Suprapubic skin (tissue), 4 donors: ENCODE data around the gene PSMD2. TPM values are rescaled to one million over a fixed set of nuclear protein-coding genes. Genes with fewer than 3 reads are reported as not detected.

ENCODE experiments used
- DNase-seq, 2 donors: peaks; one replicate each; pipeline ENCODE4 v3.0.0-alpha.2; 2019; ENCODE audit warnings: low spot score in 2 of 2
- H3K27ac ChIP-seq: fragments of 200-600 bp; sonication (generic); one replicate; pipeline ENCODE4 v1.5.1; 2019
- H3K27me3 ChIP-seq: fragments of 200-600 bp; sonication (generic); one replicate; pipeline ENCODE4 v1.5.1; 2019
- H3K36me3 ChIP-seq: fragments of 200-600 bp; sonication (generic); one replicate; pipeline ENCODE4 v1.5.1; 2019
- H3K4me1 ChIP-seq: fragments of 200-600 bp; sonication (generic); one replicate; pipeline ENCODE4 v1.5.1; 2019
- H3K4me3 ChIP-seq: fragments of 200-600 bp; sonication (generic); one replicate; pipeline ENCODE4 v1.5.1; 2019; ENCODE audit warnings: mild to moderate bottlenecking
- H3K9me3 ChIP-seq: fragments of 200-600 bp; sonication (generic); one replicate; pipeline ENCODE4 v1.5.1; 2019
- EP300 ChIP-seq: sonication (generic); formaldehyde crosslinking; IDR thresholded peaks from one replicate; pipeline ENCODE4 v1.6.1; 2017; ENCODE audit warnings: antibody characterized with exemption
- POLR2A ChIP-seq, 2 donors: fragments of 450-650 bp; IDR thresholded peaks; one replicate each; pipeline ENCODE4 v1.6.1; 2017; ENCODE audit warnings: antibody characterized with exemption in 2 of 2, mild to moderate bottlenecking in 2 of 2, moderate library complexity in 2 of 2
- POLR2AphosphoS5 ChIP-seq, 3 donors: sonication (generic); formaldehyde crosslinking; IDR thresholded peaks; one replicate each; pipeline ENCODE4 v1.6.1; 2017; ENCODE audit warnings: antibody characterized with exemption in 3 of 3
- WGBS: methylation state at CpG from one replicate; pipeline ENCODE4 v1.1.5; 2018; 5-methylcytosine and 5-hydroxymethylcytosine counted together
- total RNA-seq, 4 donors: library from RNA; depleted of rRNA; stranded (reverse); fragments of >200 nt; gene quantifications; one replicate each; pipeline ENCODE4 v1.1.0, GENCODE V29; 2016
- TF ChIP-seq, protein P1 (sequence below), 2 donors: fragments of 200-600 bp in 1 of 2; fragments of 450-650 bp in 1 of 2; sonication (generic) in 1 of 2; IDR thresholded peaks; one replicate each; pipeline ENCODE4 v1.5.1; 2016 to 2019; ENCODE audit warnings: antibody characterized with exemption in 2 of 2, mild to moderate bottlenecking in 1 of 2, moderate library complexity in 1 of 2

Gene PSMD2
- total RNA-seq, 4 donors from 2014 or later: 118 to 221 (median 197) TPM

DNA sequence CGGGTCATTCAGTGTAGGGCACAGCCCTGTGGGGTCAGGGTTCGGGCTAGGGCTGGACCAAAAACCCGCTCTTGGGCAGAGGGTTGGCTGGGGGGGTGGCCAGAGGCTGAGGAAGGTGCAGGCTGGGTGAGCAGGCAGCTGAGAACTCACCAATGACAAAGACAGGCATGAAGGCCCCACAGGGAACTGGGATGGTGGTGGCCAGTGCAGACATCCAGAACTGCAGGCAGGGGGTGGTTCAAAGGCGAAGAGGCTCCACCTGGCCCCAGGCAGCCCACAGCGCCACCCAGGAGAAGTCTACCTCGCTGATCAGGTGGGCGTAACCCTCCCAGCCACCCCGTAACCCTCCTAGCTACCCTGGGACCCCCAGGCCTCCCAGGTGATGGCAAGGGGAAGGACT is 55.7 kb downstream of the PSMD2 start:
- WGBS: 79% methylated on average over 8 of the region's 8 CpGs
- no peak for TF ChIP-seq EP300
- TF ChIP-seq POLR2AphosphoS5 (IDR thresholded peaks at IDR 0.05): no peak
- no peak for TF ChIP-seq POLR2A (IDR thresholded peaks at IDR 0.05)
- TF ChIP-seq, protein P1, sequence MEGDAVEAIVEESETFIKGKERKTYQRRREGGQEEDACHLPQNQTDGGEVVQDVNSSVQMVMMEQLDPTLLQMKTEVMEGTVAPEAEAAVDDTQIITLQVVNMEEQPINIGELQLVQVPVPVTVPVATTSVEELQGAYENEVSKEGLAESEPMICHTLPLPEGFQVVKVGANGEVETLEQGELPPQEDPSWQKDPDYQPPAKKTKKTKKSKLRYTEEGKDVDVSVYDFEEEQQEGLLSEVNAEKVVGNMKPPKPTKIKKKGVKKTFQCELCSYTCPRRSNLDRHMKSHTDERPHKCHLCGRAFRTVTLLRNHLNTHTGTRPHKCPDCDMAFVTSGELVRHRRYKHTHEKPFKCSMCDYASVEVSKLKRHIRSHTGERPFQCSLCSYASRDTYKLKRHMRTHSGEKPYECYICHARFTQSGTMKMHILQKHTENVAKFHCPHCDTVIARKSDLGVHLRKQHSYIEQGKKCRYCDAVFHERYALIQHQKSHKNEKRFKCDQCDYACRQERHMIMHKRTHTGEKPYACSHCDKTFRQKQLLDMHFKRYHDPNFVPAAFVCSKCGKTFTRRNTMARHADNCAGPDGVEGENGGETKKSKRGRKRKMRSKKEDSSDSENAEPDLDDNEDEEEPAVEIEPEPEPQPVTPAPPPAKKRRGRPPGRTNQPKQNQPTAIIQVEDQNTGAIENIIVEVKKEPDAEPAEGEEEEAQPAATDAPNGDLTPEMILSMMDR (IDR thresholded peaks at IDR 0.05): no peak
- Histone ChIP-seq H3K4me1 (peaks cover 20% of the 10 kb centered on the region), H3K9me3 (no peaks in the 10 kb centered on the region), H3K27ac (no peak overlapping the region), H3K36me3 (peaks cover 10% of the 10 kb centered on the region), H3K4me3 (no peak overlapping the region), H3K27me3 (no peaks in the 10 kb centered on the region)
- DNase-seq: no peak

DNA sequence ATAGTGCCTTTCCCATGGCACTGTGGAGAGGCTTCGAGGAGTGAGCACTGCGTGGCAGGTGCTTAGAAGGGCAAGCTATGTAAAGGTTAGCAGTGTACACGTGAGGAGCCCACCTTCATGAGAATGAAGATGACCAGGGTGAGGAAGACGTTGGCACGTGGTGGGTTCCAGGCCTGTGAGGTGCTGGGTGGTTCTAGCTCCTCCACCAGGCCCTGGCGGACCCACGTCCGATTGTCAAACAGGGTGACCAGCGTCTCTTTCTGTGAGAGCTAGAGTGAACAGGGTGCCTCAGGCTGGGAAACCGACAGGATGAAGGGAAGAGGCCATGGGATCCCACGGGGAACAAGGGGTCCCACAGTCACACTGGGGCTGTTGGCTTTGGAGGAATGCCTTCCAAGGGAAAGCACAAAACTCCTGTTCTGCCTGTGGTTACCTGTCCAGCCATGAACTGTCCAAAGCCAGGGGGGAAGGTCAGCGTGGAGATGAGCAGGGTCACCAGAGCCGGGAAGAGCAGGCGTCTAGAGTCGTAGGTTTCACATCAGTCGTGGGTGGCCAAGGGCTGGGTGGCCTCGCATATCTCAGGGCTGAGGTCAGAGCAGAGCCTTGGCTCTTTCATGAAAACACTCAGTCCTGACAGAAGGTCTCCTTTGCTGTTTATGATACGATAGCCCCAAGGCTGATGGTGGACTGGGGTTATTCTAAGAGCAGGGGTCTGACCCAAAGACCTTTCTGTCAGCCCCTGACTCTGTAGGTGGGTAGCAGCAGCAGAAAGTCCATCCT is 56.4 kb downstream of the PSMD2 start:
- no peak for DNase-seq
- TF ChIP-seq POLR2A (IDR thresholded peaks at IDR 0.05): no peak
- TF ChIP-seq EP300: no peak
- TF ChIP-seq, protein P1 (IDR thresholded peaks at IDR 0.05): no peak
- TF ChIP-seq POLR2AphosphoS5 (IDR thresholded peaks at IDR 0.05): no peak
- Histone ChIP-seq H3K27ac (no peak overlapping the region), H3K36me3 (peaks cover 10% of the 10 kb centered on the region), H3K27me3 (no peaks in the 10 kb centered on the region), H3K9me3 (no peaks in the 10 kb centered on the region), H3K4me3 (no peak overlapping the region), H3K4me1 (peaks cover 26% of the 10 kb centered on the region)
- 75% methylated on average over 16 of the region's 18 CpGs for WGBS

DNA sequence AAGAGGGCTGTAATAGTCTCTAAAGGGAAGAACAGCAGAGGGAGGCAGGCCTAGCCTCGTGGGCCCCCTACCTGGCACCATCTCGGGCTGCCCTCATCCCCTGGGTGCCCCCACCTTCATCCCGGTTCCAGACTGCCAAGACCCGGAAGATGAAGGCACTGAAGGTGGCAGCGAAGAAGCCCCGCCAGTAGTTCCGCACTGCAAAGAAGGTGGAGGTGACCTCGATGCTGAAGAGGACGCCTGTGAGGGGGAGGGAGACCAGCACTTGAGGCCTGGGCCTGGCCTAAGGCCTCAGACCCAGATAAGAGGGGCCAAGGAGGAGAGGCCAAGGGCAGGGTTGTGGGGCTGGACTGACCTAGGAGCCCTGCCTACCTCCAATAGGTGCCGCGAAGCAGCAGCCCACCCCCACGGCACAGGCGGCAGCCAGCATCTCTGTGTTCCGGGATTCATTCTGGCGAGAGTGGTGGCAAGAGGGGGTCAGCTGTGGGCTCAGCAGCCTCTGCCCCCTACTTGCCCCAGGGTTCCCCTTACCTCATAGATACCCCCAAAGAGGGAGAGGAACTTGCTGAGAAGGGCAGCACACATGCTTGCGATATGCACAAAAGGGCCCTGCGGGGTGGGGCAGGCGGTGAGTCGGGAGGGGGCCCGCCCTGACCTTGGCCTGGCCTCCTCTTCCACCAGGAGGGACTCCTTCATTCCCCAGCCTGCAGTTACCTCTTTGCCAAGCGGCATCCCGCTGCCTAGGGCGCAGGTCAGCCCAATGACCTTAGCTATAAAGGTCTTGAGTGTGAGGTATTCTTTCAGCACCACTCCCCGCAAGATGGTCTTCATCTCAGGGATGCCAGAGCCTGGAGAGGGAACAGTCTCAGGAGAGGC is 58.4 kb downstream of the PSMD2 start:
- H3K4me1 ChIP-seq: peaks cover 23% of the 10 kb centered on the region
- WGBS: 91% methylated on average over 19 of the region's 24 CpGs
- no peaks in the 10 kb centered on the region for H3K9me3 ChIP-seq
- H3K36me3 ChIP-seq: peaks cover 10% of the 10 kb centered on the region
- no peak overlapping the region for H3K4me3 ChIP-seq
- H3K27me3 ChIP-seq: no peaks in the 10 kb centered on the region
- no peak overlapping the region for H3K27ac ChIP-seq
- no peak for DNase-seq
- TF ChIP-seq POLR2AphosphoS5 (IDR thresholded peaks at IDR 0.05) (no peak), POLR2A (IDR thresholded peaks at IDR 0.05) (no peak), EP300 (no peak)
- TF ChIP-seq, protein P1 (IDR thresholded peaks at IDR 0.05): no peak

DNA sequence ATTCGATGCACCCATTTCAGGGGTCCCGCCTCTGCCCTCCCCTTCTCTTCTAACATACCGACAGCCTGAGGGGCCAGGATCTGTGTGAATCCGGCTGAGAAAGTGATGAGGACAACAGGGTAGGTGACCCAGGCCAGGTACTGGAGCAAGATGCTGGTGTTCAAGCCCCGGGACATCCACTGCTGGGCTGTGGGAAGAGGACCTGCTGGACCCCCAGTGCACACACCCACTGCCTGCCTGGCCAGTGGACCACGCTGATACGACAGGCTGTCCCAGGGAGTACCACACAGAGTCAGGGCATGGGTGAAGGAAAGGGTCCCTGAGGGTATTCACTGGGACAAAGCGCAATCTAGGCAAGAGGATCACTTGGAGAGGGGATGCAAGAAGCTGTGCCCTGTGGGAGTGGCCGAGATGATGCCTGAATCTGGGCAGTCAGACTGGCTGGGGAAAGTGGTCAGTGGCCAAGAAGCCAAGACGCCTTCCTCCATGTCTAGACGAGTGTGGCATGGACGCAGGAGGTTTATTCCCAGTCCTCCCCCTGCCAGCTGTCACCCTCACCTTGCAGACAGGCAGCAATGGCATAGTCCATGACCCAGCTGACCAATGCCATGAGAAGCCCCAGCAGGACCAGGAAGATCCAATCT is 59.2 kb downstream of the PSMD2 start:
- TF ChIP-seq POLR2A (IDR thresholded peaks at IDR 0.05) (no peak), EP300 (no peak), POLR2AphosphoS5 (IDR thresholded peaks at IDR 0.05) (no peak)
- TF ChIP-seq, protein P1 (IDR thresholded peaks at IDR 0.05): no peak
- Histone ChIP-seq H3K36me3 (peaks cover 10% of the 10 kb centered on the region), H3K4me1 (peaks cover 24% of the 10 kb centered on the region), H3K27ac (no peak overlapping the region), H3K27me3 (no peaks in the 10 kb centered on the region), H3K9me3 (no peaks in the 10 kb centered on the region), H3K4me3 (no peak overlapping the region)
- no peak for DNase-seq
- 95% methylated on average over 10 of the region's 12 CpGs for WGBS

Other genes starting within 250 kb of the PSMD2 start
- gene HTR3C, start 246.2 kb upstream of the PSMD2 start, total RNA-seq: not detected
- 1 to 10 TPM in 1 of 4 donors, not detected in 3; 1.1 TPM for gene HTR3E, start 202.2 kb upstream of the PSMD2 start, total RNA-seq
- gene EIF2B5, start 163.9 kb upstream of the PSMD2 start, total RNA-seq: 10 to 100 TPM; 34.6 to 70.9 (median 46.2) TPM
- 10 to 100 TPM; 53.6 to 72.7 (median 56.1) TPM for gene DVL3, start 143.9 kb upstream of the PSMD2 start, total RNA-seq
- 100 to 1,000 TPM; 112 to 137 (median 121) TPM for gene AP2M1, start 124.4 kb upstream of the PSMD2 start, total RNA-seq
- gene ABCF3, start 113.0 kb upstream of the PSMD2 start, total RNA-seq: 100 to 1,000 TPM in 1 of 4 donors, 10 to 100 TPM in 3; 44.8 to 121 (median 71.1) TPM
- gene VWA5B2, start 69.7 kb upstream of the PSMD2 start, total RNA-seq: under 1 TPM in 1 of 4 donors, not detected in 3; 0.24 TPM
- gene ALG3, start 50.3 kb upstream of the PSMD2 start, total RNA-seq: 10 to 100 TPM; 36.6 to 63.0 (median 59.2) TPM
- gene EEF1AKMT4, start 49.6 kb upstream of the PSMD2 start, total RNA-seq: 10 to 100 TPM in 2 of 4 donors, 1 to 10 TPM in 2; 4.3 to 11.8 (median 10.0) TPM
- not detected for gene CAMK2N2, start 37.7 kb upstream of the PSMD2 start, total RNA-seq
- not detected for gene ECE2, start 23.2 kb upstream of the PSMD2 start, total RNA-seq
- gene EIF4G1, start 15.4 kb downstream of the PSMD2 start, total RNA-seq: 100 to 1,000 TPM; 382 to 463 (median 418) TPM
- gene FAM131A, start 38.4 kb downstream of the PSMD2 start, total RNA-seq: 10 to 100 TPM; 54.4 to 77.9 (median 65.3) TPM
- gene CLCN2, start 62.4 kb downstream of the PSMD2 start, total RNA-seq: 1 to 10 TPM; 2.1 to 7.9 (median 3.5) TPM
- 100 to 1,000 TPM in 1 of 4 donors, 10 to 100 TPM in 3; 42.4 to 116 (median 66.2) TPM for gene POLR2H, start 62.5 kb downstream of the PSMD2 start, total RNA-seq
- under 1 TPM in 1 of 4 donors, not detected in 3; 0.93 TPM for gene THPO, start 79.0 kb downstream of the PSMD2 start, total RNA-seq
- 10 to 100 TPM in 1 of 4 donors, 1 to 10 TPM in 3; 1.1 to 10.1 (median 4.2) TPM for gene CHRD, start 80.8 kb downstream of the PSMD2 start, total RNA-seq